NCI-H187 (cell line): Measurements from ENCODE around the gene TRIML2.

Experiments
- DNase-seq, 2 experiments: peaks; one replicate each; lab custom pipeline; 2025; lab: John Stamatoyannopoulos, UW

Gene TRIML2

GRCh38 chr4:188109157-188109755, at the start of gene TRIML2:
Gene TRIML2 (minus strand): TSS chr4:188109603. CDS start chr4:188105368, 4,235 bp downstream.
- DNase-seq: no peak

- no peak for DNase-seq
Measured at GRCh38 chr4:188158336-188158735, 48.9 kb upstream of the TRIML2 start.

GRCh38 chr4:188154668-188155405, 45.4 kb upstream of the TRIML2 start:
- DNase-seq: no peak

GRCh38 chr4:188147776-188148175, 38.4 kb upstream of the TRIML2 start:
- no peak for DNase-seq

- no peak for DNase-seq
Measured at GRCh38 chr4:188147176-188147575, 37.8 kb upstream of the TRIML2 start.

GRCh38 chr4:188146618-188147017, 37.2 kb upstream of the TRIML2 start:
- DNase-seq: no peak

- DNase-seq: no peak
Measured at GRCh38 chr4:188145601-188146000, 36.2 kb upstream of the TRIML2 start.

GRCh38 chr4:188143731-188144130, 34.3 kb upstream of the TRIML2 start:
- no peak for DNase-seq

- DNase-seq: no peak
Measured at GRCh38 chr4:188139671-188140070, 30.3 kb upstream of the TRIML2 start.

GRCh38 chr4:188139141-188139540, 29.7 kb upstream of the TRIML2 start, which contains the start of gene TRIML1:
Gene TRIML1 (plus strand): TSS chr4:188139441. CDS start chr4:188139559, 118 bp downstream.
- DNase-seq: no peak

- DNase-seq: no peak
Measured at GRCh38 chr4:188138227-188138626, 28.8 kb upstream of the TRIML2 start.

- no peak for DNase-seq
Measured at GRCh38 chr4:188132232-188132631, 22.8 kb upstream of the TRIML2 start.

- DNase-seq: no peak
Measured at GRCh38 chr4:188130355-188130754, 21.0 kb upstream of the TRIML2 start.

GRCh38 chr4:188127214-188127874, 17.9 kb upstream of the TRIML2 start:
- DNase-seq: no peak

GRCh38 chr4:188121530-188121929, 12.1 kb upstream of the TRIML2 start:
- DNase-seq: no peak

- no peak for DNase-seq
Measured at GRCh38 chr4:188117631-188118324, 8.4 kb upstream of the TRIML2 start.

GRCh38 chr4:188113156-188113555, 3.8 kb upstream of the TRIML2 start:
- DNase-seq: no peak

- DNase-seq: no peak
Measured at GRCh38 chr4:188111955-188112354, 2.6 kb upstream of the TRIML2 start.

GRCh38 chr4:188110741-188111471, 1.5 kb upstream of the TRIML2 start:
- DNase-seq: no peak

GRCh38 chr4:188110036-188110435, 633 bp upstream of the TRIML2 start:
- no peak for DNase-seq

GRCh38 chr4:188107931-188108843, 1.2 kb downstream of the TRIML2 start:
- DNase-seq: no peak
